ENCODE data around the gene ISM1.

The ISM1 gene

DNA sequence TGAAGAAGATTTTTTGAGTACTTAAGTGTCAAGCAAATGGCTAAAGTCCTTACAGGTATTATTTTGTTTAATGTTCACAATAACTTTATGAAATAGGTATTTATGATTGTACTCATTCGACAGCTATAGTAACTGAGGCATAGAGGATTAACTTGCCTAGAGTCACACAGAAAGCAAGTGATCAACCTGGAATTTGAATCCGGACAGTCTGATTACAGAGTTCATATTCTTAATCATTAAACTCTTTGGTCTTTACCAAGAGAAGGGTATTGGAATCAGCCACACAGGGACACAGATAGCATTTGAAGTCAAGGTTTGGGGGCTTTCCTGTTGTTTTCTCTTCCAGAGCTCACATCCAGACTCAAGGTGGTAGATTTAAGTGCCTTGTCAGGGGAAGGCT, 69.7 kb downstream of the ISM1 start:
- Histone ChIP-seq H3K4me1 (ENCODE audit: low read length) (no peaks in the 10 kb centered on the region), H3K9me3 (ENCODE audit: insufficient read depth, low read length) (no peaks in the 10 kb centered on the region), H3K79me2 (ENCODE audit: low read length) (no peaks in the 10 kb centered on the region), H3K27ac (ENCODE audit: low read length) (no peak overlapping the region), H2AFZ (ENCODE audit: low read depth, low read length) (no peak overlapping the region), H3K4me3 (ENCODE audit: low read length) (no peak overlapping the region), H3K9ac (ENCODE audit: low read length) (no peak overlapping the region), H3K4me2 (ENCODE audit: low read length) (no peak overlapping the region), H4K20me1 (ENCODE audit: insufficient read depth, low read length) (no peaks in the 10 kb centered on the region), H3K36me3 (replicated peaks; ENCODE audit: low read depth, low read length) (no peaks in the 10 kb centered on the region), H3K27me3 (ENCODE audit: low read depth, low read length) (peaks cover 23% of the 10 kb centered on the region)
- TF ChIP-seq, protein P1, sequence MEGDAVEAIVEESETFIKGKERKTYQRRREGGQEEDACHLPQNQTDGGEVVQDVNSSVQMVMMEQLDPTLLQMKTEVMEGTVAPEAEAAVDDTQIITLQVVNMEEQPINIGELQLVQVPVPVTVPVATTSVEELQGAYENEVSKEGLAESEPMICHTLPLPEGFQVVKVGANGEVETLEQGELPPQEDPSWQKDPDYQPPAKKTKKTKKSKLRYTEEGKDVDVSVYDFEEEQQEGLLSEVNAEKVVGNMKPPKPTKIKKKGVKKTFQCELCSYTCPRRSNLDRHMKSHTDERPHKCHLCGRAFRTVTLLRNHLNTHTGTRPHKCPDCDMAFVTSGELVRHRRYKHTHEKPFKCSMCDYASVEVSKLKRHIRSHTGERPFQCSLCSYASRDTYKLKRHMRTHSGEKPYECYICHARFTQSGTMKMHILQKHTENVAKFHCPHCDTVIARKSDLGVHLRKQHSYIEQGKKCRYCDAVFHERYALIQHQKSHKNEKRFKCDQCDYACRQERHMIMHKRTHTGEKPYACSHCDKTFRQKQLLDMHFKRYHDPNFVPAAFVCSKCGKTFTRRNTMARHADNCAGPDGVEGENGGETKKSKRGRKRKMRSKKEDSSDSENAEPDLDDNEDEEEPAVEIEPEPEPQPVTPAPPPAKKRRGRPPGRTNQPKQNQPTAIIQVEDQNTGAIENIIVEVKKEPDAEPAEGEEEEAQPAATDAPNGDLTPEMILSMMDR (IDR thresholded peaks at IDR 0.05; ENCODE audit: low read depth, low read length), result no peak
- no peak for TF ChIP-seq EZH2phosphoT487 (IDR thresholded peaks at IDR 0.05; ENCODE audit: low read depth)

DNA sequence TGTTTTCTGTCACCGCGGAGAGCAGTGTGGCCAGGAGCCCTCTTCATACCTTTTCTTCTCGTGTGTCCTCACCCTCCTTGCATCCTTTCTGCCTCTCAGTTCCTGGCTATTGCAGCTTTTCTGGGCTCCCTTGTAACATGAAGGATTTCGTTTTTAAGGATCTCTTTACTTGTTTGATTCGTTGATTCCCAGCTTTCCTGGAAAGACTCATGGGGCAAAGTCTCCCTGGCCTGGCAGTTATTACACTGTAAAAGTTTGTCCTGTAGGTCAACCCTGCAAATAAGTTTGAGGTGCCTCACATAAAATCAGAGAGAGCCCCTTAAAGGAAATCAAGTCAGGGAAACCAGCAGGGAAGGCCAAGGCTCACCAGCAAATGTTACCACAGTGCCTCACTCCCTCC, 70.1 kb downstream of the ISM1 start:
- Histone ChIP-seq H3K9me3 (ENCODE audit: insufficient read depth, low read length) (no peaks in the 10 kb centered on the region), H3K4me3 (ENCODE audit: low read length) (no peak overlapping the region), H2AFZ (ENCODE audit: low read depth, low read length) (no peak overlapping the region), H3K36me3 (replicated peaks; ENCODE audit: low read depth, low read length) (no peaks in the 10 kb centered on the region), H3K27ac (ENCODE audit: low read length) (no peak overlapping the region), H3K4me2 (ENCODE audit: low read length) (no peak overlapping the region), H4K20me1 (ENCODE audit: insufficient read depth, low read length) (no peaks in the 10 kb centered on the region), H3K79me2 (ENCODE audit: low read length) (no peaks in the 10 kb centered on the region), H3K9ac (ENCODE audit: low read length) (no peak overlapping the region), H3K27me3 (ENCODE audit: low read depth, low read length) (peaks cover 23% of the 10 kb centered on the region), H3K4me1 (ENCODE audit: low read length) (no peaks in the 10 kb centered on the region)
- TF ChIP-seq, protein P1 (IDR thresholded peaks at IDR 0.05; ENCODE audit: low read depth, low read length), result no peak
- no peak for TF ChIP-seq EZH2phosphoT487 (IDR thresholded peaks at IDR 0.05; ENCODE audit: low read depth)

DNA sequence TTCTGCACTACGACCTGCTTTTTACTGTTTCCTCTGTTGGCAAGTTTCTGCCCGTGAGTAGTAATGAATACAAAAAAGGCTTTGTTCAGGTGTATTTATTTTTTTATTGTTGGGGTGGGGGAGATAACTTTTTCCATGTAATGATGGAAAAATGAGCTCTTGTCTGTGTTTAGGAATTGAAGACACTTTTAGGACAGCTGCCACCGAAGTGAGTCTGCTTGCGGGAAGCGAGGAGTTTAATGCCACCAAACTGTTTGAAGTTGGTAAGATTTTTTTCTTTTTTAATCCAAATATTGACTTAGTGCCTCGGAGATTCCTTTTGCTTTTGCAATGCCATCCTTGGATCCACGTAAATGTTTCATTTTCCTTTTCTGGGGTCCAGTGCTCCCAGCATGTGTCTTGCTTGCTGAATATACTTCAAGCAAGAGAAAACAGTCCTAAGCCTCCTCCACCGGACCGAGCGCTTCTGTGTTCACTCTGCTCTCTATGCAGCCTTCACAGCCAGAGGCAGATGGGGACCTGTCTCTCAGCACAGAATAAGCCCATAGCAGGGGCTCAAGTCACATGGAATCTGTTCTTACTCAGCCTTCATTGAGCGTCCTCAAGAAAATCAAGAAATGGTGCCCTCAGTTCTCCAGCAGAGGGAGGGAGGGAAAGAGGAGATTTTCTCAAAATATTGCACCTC, 71.3 kb downstream of the ISM1 start:
- H4K20me1 ChIP-seq (ENCODE audit: insufficient read depth, low read length), result no peaks in the 10 kb centered on the region
- no peak overlapping the region for H3K4me2 ChIP-seq (ENCODE audit: low read length)
- H3K9me3 ChIP-seq (ENCODE audit: insufficient read depth, low read length), result no peaks in the 10 kb centered on the region
- no peak overlapping the region for H3K27ac ChIP-seq (ENCODE audit: low read length)
- no peaks in the 10 kb centered on the region for H3K79me2 ChIP-seq (ENCODE audit: low read length)
- H3K4me1 ChIP-seq (ENCODE audit: low read length), result no peaks in the 10 kb centered on the region
- peaks cover 24% of the 10 kb centered on the region for H3K27me3 ChIP-seq (ENCODE audit: low read depth, low read length)
- no peaks in the 10 kb centered on the region for H3K36me3 ChIP-seq (replicated peaks; ENCODE audit: low read depth, low read length)
- no peak overlapping the region for H2AFZ ChIP-seq (ENCODE audit: low read depth, low read length)
- no peak for TF ChIP-seq EZH2phosphoT487 (IDR thresholded peaks at IDR 0.05; ENCODE audit: low read depth)
- TF ChIP-seq, protein P1 (IDR thresholded peaks at IDR 0.05; ENCODE audit: low read depth, low read length), result no peak
- no peak overlapping the region for H3K4me3 ChIP-seq (ENCODE audit: low read length)
- H3K9ac ChIP-seq (ENCODE audit: low read length), result no peak overlapping the region

DNA sequence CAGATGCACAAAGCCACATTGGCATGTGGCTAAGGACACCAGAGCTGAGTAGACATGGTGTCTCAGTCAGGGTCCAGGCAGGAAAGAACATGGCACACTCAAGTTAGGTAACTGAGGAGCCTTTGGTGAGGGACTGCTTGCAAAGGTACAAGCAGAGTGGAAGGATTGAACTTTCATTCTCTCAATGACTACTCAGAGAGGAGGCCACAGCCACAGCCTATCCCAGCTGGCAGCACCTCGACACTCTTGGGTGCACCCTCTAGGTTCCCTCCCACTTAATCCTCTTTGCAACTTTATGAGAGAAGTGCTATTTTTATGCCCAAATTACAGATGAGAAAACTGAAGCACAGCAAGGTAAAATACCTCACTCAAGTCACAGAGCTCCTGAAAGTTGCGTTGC, 73.4 kb downstream of the ISM1 start:
- no peak overlapping the region for H3K27ac ChIP-seq (ENCODE audit: low read length)
- H3K9me3 ChIP-seq (ENCODE audit: insufficient read depth, low read length), result no peaks in the 10 kb centered on the region
- no peak overlapping the region for H3K4me3 ChIP-seq (ENCODE audit: low read length)
- peaks cover 26% of the 10 kb centered on the region for H3K27me3 ChIP-seq (ENCODE audit: low read depth, low read length)
- no peak overlapping the region for H3K9ac ChIP-seq (ENCODE audit: low read length)
- no peak overlapping the region for H3K4me2 ChIP-seq (ENCODE audit: low read length)
- no peaks in the 10 kb centered on the region for H3K79me2 ChIP-seq (ENCODE audit: low read length)
- no peak overlapping the region for H2AFZ ChIP-seq (ENCODE audit: low read depth, low read length)
- no peaks in the 10 kb centered on the region for H4K20me1 ChIP-seq (ENCODE audit: insufficient read depth, low read length)
- no peak for TF ChIP-seq EZH2phosphoT487 (IDR thresholded peaks at IDR 0.05; ENCODE audit: low read depth)
- TF ChIP-seq, protein P1 (IDR thresholded peaks at IDR 0.05; ENCODE audit: low read depth, low read length), result no peak
- no peaks in the 10 kb centered on the region for H3K4me1 ChIP-seq (ENCODE audit: low read length)
- no peaks in the 10 kb centered on the region for H3K36me3 ChIP-seq (replicated peaks; ENCODE audit: low read depth, low read length)

Data from OCI-LY3 (cell line).